HG03439 (cell line): ENCODE data around the gene RTN4.
"Not testable (repeated sequence)": the region's sequence is repeated elsewhere in the genome, so short reads cannot be mapped to it uniquely, and the experiment has no call there.

ENCODE experiments used
- ATAC-seq: cut with Tn5 transposase; IDR thresholded peaks from one replicate; pipeline ENCODE4 v1.9.1; 2021; ENCODE audit warnings: mild to moderate bottlenecking, moderate library complexity; ENCODE audit not compliant: unreplicated experiment

RTN4 gene

GRCh38 chr2:55050100-55050994 lies at the start of gene RTN4:
TSS of gene RTN4 (minus strand) at chr2:55050451. CDS start at chr2:55050300, 151 bp downstream.
- ATAC-seq = peak; percentile 90

GRCh38 chr2:55099493-55099877 lies 49.2 kb upstream of the RTN4 start:
- no peak for ATAC-seq

- ATAC-seq = no peak
Measured at GRCh38 chr2:55097461-55098410, 47.5 kb upstream of the RTN4 start.

- no peak for ATAC-seq
Measured at GRCh38 chr2:55097082-55097460, 46.8 kb upstream of the RTN4 start.

GRCh38 chr2:55096586-55096985 lies 46.3 kb upstream of the RTN4 start:
- ATAC-seq = no peak

GRCh38 chr2:55093381-55093780 lies 43.1 kb upstream of the RTN4 start:
- ATAC-seq = no peak

GRCh38 chr2:55092439-55092838 lies 42.2 kb upstream of the RTN4 start:
- no peak for ATAC-seq

GRCh38 chr2:55091681-55092080 lies 41.4 kb upstream of the RTN4 start:
- ATAC-seq = not testable (repeated sequence)

- ATAC-seq = no peak
Measured at GRCh38 chr2:55090702-55091101, 40.5 kb upstream of the RTN4 start.

GRCh38 chr2:55089726-55090125 lies 39.5 kb upstream of the RTN4 start:
- no peak for ATAC-seq

GRCh38 chr2:55088400-55088799 lies 38.1 kb upstream of the RTN4 start:
- no peak for ATAC-seq

- no peak for ATAC-seq
Measured at GRCh38 chr2:55087936-55088335, 37.7 kb upstream of the RTN4 start.

- no peak for ATAC-seq
Measured at GRCh38 chr2:55087501-55087900, 37.2 kb upstream of the RTN4 start.

- no peak for ATAC-seq
Measured at GRCh38 chr2:55085113-55086040, 35.1 kb upstream of the RTN4 start.

- no peak for ATAC-seq
Measured at GRCh38 chr2:55084641-55085040, 34.4 kb upstream of the RTN4 start.

- no peak for ATAC-seq
Measured at GRCh38 chr2:55080204-55080738, 30.0 kb upstream of the RTN4 start.

GRCh38 chr2:55078956-55079355 lies 28.7 kb upstream of the RTN4 start:
- ATAC-seq = no peak

- ATAC-seq = no peak
Measured at GRCh38 chr2:55076721-55077120, 26.5 kb upstream of the RTN4 start.

GRCh38 chr2:55076019-55076418 lies 25.8 kb upstream of the RTN4 start:
- not testable (repeated sequence) for ATAC-seq
